HL-60 (cell line): Measurements from ENCODE around the gene YIPF5.

ENCODE experiments used
- POLR2AphosphoS5 ChIP-seq: IDR thresholded peaks from 2 replicates; pipeline ENCODE4 v1.6.1; 2012; ENCODE audit warnings: low read depth
- SPI1 ChIP-seq: IDR thresholded peaks from 2 replicates; pipeline ENCODE4 v1.6.1; 2012; ENCODE audit warnings: low read depth, mild to moderate bottlenecking, borderline replicate concordance
- TF ChIP-seq, protein P1 (sequence below): IDR thresholded peaks from one replicate; pipeline ENCODE4 v1.5.1; 2011; ENCODE audit warnings: low read length, control low read depth, inconsistent platforms; ENCODE audit not compliant: insufficient read depth

DNA sequence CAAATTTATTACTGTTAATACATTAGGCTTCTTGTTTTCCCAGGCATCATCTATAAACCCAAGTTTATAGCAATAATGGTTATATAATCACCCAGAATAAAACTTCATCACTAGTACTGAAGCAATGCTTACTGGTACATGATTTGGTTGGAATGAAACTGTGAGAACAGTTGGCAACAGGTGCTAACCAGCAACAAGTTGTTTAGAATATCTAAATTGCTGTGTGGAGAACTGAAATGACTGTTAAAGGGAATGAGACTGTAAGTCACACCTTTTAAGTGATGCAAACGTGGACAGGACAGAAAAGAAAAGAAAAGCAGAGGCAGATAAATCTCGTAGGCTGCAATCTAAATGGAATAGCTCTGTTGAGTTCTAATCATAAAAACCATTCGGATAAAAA lies 2.5 kb downstream of the YIPF5 start:
- TF ChIP-seq, protein P1, sequence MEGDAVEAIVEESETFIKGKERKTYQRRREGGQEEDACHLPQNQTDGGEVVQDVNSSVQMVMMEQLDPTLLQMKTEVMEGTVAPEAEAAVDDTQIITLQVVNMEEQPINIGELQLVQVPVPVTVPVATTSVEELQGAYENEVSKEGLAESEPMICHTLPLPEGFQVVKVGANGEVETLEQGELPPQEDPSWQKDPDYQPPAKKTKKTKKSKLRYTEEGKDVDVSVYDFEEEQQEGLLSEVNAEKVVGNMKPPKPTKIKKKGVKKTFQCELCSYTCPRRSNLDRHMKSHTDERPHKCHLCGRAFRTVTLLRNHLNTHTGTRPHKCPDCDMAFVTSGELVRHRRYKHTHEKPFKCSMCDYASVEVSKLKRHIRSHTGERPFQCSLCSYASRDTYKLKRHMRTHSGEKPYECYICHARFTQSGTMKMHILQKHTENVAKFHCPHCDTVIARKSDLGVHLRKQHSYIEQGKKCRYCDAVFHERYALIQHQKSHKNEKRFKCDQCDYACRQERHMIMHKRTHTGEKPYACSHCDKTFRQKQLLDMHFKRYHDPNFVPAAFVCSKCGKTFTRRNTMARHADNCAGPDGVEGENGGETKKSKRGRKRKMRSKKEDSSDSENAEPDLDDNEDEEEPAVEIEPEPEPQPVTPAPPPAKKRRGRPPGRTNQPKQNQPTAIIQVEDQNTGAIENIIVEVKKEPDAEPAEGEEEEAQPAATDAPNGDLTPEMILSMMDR = no peak
- TF ChIP-seq SPI1 (no peak), POLR2AphosphoS5 (no peak)
